GM12892 (cell line): ENCODE data around the gene CCDC142.

Source experiments
- POLR2A ChIP-seq: IDR thresholded peaks from 2 replicates; pipeline ENCODE4 v1.6.1; 2011; ENCODE audit warnings: low read depth, low read length, control low read depth
- POLR2AphosphoS5 ChIP-seq: IDR thresholded peaks from 2 replicates; pipeline ENCODE4 v1.6.1; 2011; ENCODE audit warnings: low read depth, low read length, control low read depth
- TAF1 ChIP-seq: IDR thresholded peaks from 2 replicates; pipeline ENCODE4 v1.6.1; 2011; ENCODE audit warnings: low read depth, mild to moderate bottlenecking, control low read depth, low read length, borderline replicate concordance

GRCh38 chr2:74472086-74472944, 10.5 kb downstream of the CCDC142 start, which contains the start of gene MRPL53:
- TF ChIP-seq TAF1 (peak; percentile 66), POLR2A (peak; percentile 98), POLR2AphosphoS5 (peak; percentile 98)
